ENCODE data around the gene HDAC4.

Gene HDAC4

GRCh38 chr2:239107936-239108335, 292.9 kb downstream of the HDAC4 start:
- no peak for DNase-seq (ENCODE audit: low read depth in 2 of 2)

GRCh38 chr2:239106966-239107365, 293.9 kb downstream of the HDAC4 start:
- DNase-seq (ENCODE audit: low read depth in 2 of 2): no peak

- no peak for DNase-seq (ENCODE audit: low read depth in 2 of 2)
These were observed 294.4 kb downstream of the HDAC4 start for GRCh38 chr2:239106314-239106908.

- no peak for DNase-seq (ENCODE audit: low read depth in 2 of 2)
These were observed 295.6 kb downstream of the HDAC4 start for GRCh38 chr2:239105234-239105633.

GRCh38 chr2:239104800-239105199, 296.0 kb downstream of the HDAC4 start:
- no peak for DNase-seq (ENCODE audit: low read depth in 2 of 2)

- DNase-seq (ENCODE audit: low read depth in 2 of 2): no peak
These were observed 297.4 kb downstream of the HDAC4 start for GRCh38 chr2:239103125-239104098.

GRCh38 chr2:239102266-239102665, 298.6 kb downstream of the HDAC4 start:
- DNase-seq (ENCODE audit: low read depth in 2 of 2): no peak

GRCh38 chr2:239101807-239102206, 299.0 kb downstream of the HDAC4 start:
- DNase-seq (ENCODE audit: low read depth in 2 of 2): no peak

GRCh38 chr2:239101071-239101470, 299.7 kb downstream of the HDAC4 start:
- no peak for DNase-seq (ENCODE audit: low read depth in 2 of 2)

- no peak for DNase-seq (ENCODE audit: low read depth in 2 of 2)
These were observed 301.3 kb downstream of the HDAC4 start for GRCh38 chr2:239099474-239099873.

- DNase-seq (ENCODE audit: low read depth in 2 of 2): no peak
These were observed 302.4 kb downstream of the HDAC4 start for GRCh38 chr2:239098288-239098970.

- DNase-seq (ENCODE audit: low read depth in 2 of 2): no peak
These were observed 303.5 kb downstream of the HDAC4 start for GRCh38 chr2:239097428-239097696.

- no peak for DNase-seq (ENCODE audit: low read depth in 2 of 2)
These were observed 304.0 kb downstream of the HDAC4 start for GRCh38 chr2:239096676-239097427.

- DNase-seq (ENCODE audit: low read depth in 2 of 2): no peak
These were observed 305.2 kb downstream of the HDAC4 start for GRCh38 chr2:239095460-239096081.

GRCh38 chr2:239094867-239095266, 306.0 kb downstream of the HDAC4 start:
- DNase-seq (ENCODE audit: low read depth in 2 of 2): no peak

GRCh38 chr2:239093952-239094351, 306.9 kb downstream of the HDAC4 start:
- no peak for DNase-seq (ENCODE audit: low read depth in 2 of 2)

GRCh38 chr2:239093542-239093941, 307.3 kb downstream of the HDAC4 start:
- DNase-seq (ENCODE audit: low read depth in 2 of 2): no peak

GRCh38 chr2:239092571-239093294, 308.1 kb downstream of the HDAC4 start:
- no peak for DNase-seq (ENCODE audit: low read depth in 2 of 2)

GRCh38 chr2:239089884-239090283, 310.9 kb downstream of the HDAC4 start:
- no peak for DNase-seq (ENCODE audit: low read depth in 2 of 2)

GRCh38 chr2:239087046-239087710, 313.6 kb downstream of the HDAC4 start:
- DNase-seq (ENCODE audit: low read depth in 2 of 2): no peak
